Fibroblast of skin of left quadriceps (primary cell): ENCODE results near the gene CDC37.

Experiments used
- DNase-seq, 2 experiments: peaks; one replicate each; pipeline ENCODE4 v3.0.0-alpha.2; 2013; ENCODE audit warnings: low read depth in 2 of 2

The CDC37 gene

GRCh38 chr19:10403137-10404021 is at the start of gene CDC37:
TSS of gene CDC37 (minus strand) at chr19:10403542. CDS start at chr19:10403479, 63 bp downstream.
- peak; percentile 89 to 90 for DNase-seq

GRCh38 chr19:10450853-10451609 is 47.7 kb upstream of the CDC37 start:
- DNase-seq: no peak

GRCh38 chr19:10450191-10450852 is 47.0 kb upstream of the CDC37 start:
- DNase-seq: no peak

GRCh38 chr19:10449037-10449436 is 45.7 kb upstream of the CDC37 start:
- no peak for DNase-seq

- no peak for DNase-seq
Observed at GRCh38 chr19:10442698-10443097, 39.4 kb upstream of the CDC37 start.

GRCh38 chr19:10439588-10439987 is 36.2 kb upstream of the CDC37 start:
- DNase-seq: no peak

GRCh38 chr19:10433131-10433536 is 29.8 kb upstream of the CDC37 start:
- no peak for DNase-seq

GRCh38 chr19:10432736-10433130 is 29.4 kb upstream of the CDC37 start:
- DNase-seq: no peak

GRCh38 chr19:10431943-10432735 is 28.8 kb upstream of the CDC37 start:
- DNase-seq: no peak

GRCh38 chr19:10431254-10431942 is 28.1 kb upstream of the CDC37 start:
- no peak for DNase-seq

- no peak for DNase-seq
Observed at GRCh38 chr19:10430505-10431253, 27.3 kb upstream of the CDC37 start.

GRCh38 chr19:10428996-10429381 is 25.6 kb upstream of the CDC37 start:
- no peak for DNase-seq

GRCh38 chr19:10427169-10427568 is 23.8 kb upstream of the CDC37 start:
- no peak for DNase-seq

- DNase-seq: peak in 1 of 2 experiments; percentile 39
Observed at GRCh38 chr19:10424011-10424637, 20.8 kb upstream of the CDC37 start.

GRCh38 chr19:10422846-10423245 is 19.5 kb upstream of the CDC37 start:
- no peak for DNase-seq

GRCh38 chr19:10422046-10422461 is 18.7 kb upstream of the CDC37 start:
- no peak for DNase-seq

- DNase-seq: no peak
Observed at GRCh38 chr19:10421240-10422045, 18.1 kb upstream of the CDC37 start.

GRCh38 chr19:10420444-10421239 is 17.3 kb upstream of the CDC37 start, which contains the start of gene PDE4A:
TSS of gene PDE4A (plus strand) at chr19:10420538. CDS start at chr19:10420765, 227 bp downstream.
- DNase-seq: no peak
